WTC11 (cell line): Measurements from ENCODE around the gene MCF2L. TPM values are rescaled to one million over a fixed set of nuclear protein-coding genes. Genes with fewer than 3 reads are reported as not detected.

Experiments
- ATAC-seq: fragments of 200-7000 bp; cut with Tn5 transposase; 2 replicates; pipeline ENCODE4 v1.10.0; 2021; ENCODE audit warnings: mild to moderate bottlenecking, moderate library complexity
- CTCF ChIA-PET: fragments of 300-600 bp; sonication (Branson Sonifier 250); formaldehyde crosslinking; loops from one replicate; lab custom pipeline; 2021; ENCODE audit warnings: antibody characterized with exemption; lab: Charles Lee
- POLR2A ChIA-PET: fragments of 350-600 bp; sonication (Branson Sonifier 250); formaldehyde crosslinking; loops from one replicate; lab custom pipeline; 2021; ENCODE audit warnings: antibody characterized with exemption; lab: Charles Lee
- DNase-seq: peaks from one replicate; pipeline ENCODE4 v3.0.0; 2021; ENCODE audit warnings: low spot score
- H3K27ac Mint-ChIP-seq: 2 replicates; pipeline ENCODE4 v1.8.0; 2021; ENCODE audit warnings: mixed read lengths
- H3K27me3 Mint-ChIP-seq: 2 replicates; pipeline ENCODE4 v1.8.0; 2021; ENCODE audit warnings: low read depth, mild to moderate bottlenecking, moderate library complexity, mixed read lengths
- H3K36me3 Mint-ChIP-seq: 2 replicates; pipeline ENCODE4 v1.8.0; 2021; ENCODE audit warnings: mixed read lengths
- H3K4me1 Mint-ChIP-seq: 2 replicates; pipeline ENCODE4 v1.8.0; 2022; ENCODE audit warnings: mixed read lengths
- H3K4me3 Mint-ChIP-seq: 2 replicates; pipeline ENCODE4 v1.8.0; 2021; ENCODE audit warnings: mild to moderate bottlenecking, moderate library complexity, mixed read lengths
- H3K9me3 Mint-ChIP-seq: 2 replicates; pipeline ENCODE4 v1.8.0; 2021; ENCODE audit warnings: mixed read lengths
- AR ChIP-seq: fragments of 250-450 bp; sonication (Bioruptor Pico); IDR thresholded peaks from 2 replicates; pipeline ENCODE4 v1.9.0; 2021; ENCODE audit warnings: mild to moderate bottlenecking
- ATF2 ChIP-seq: sonication (generic); formaldehyde crosslinking; IDR thresholded peaks from 2 replicates; pipeline ENCODE4 v1.8.1; 2022; ENCODE audit warnings: low read depth, missing genetic modification reagents, borderline replicate concordance
- ATF6 ChIP-seq: sonication (generic); formaldehyde crosslinking; IDR thresholded peaks from 2 replicates; pipeline ENCODE4 v1.8.1; 2023; ENCODE audit warnings: mild to moderate bottlenecking, missing genetic modification reagents
- CTCF ChIP-seq: fragments of 200-600 bp; IDR thresholded peaks from 2 replicates; pipeline ENCODE4 v1.8.0; 2022; ENCODE audit warnings: antibody characterized with exemption
- E2F1 ChIP-seq: sonication (generic); formaldehyde crosslinking; IDR thresholded peaks from 2 replicates; pipeline ENCODE4 v1.8.0; 2022; ENCODE audit warnings: mild to moderate bottlenecking, missing genetic modification reagents
- ERG ChIP-seq: fragments of 250-450 bp; sonication (Bioruptor Pico); IDR thresholded peaks from 2 replicates; pipeline ENCODE4 v1.8.0; 2021; ENCODE audit warnings: mild to moderate bottlenecking
- GTF2I ChIP-seq: fragments of 250-450 bp; sonication (Bioruptor Pico); conservative IDR thresholded peaks from 2 replicates; pipeline ENCODE4 v1.4.0; 2021; ENCODE audit warnings: mild to moderate bottlenecking
- RELA ChIP-seq: sonication (generic); formaldehyde crosslinking; IDR thresholded peaks from 2 replicates; pipeline ENCODE4 v1.8.1; 2022; ENCODE audit warnings: missing genetic modification reagents, mild to moderate bottlenecking, borderline replicate concordance
- SOX15 ChIP-seq: fragments of 250-450 bp; sonication (Bioruptor Pico); IDR thresholded peaks from 2 replicates; pipeline ENCODE4 v1.9.0; 2021; ENCODE audit warnings: mild to moderate bottlenecking
- TCF7 ChIP-seq: sonication (generic); formaldehyde crosslinking; IDR thresholded peaks from 2 replicates; pipeline ENCODE4 v1.8.0; 2022; ENCODE audit warnings: mild to moderate bottlenecking, low read depth, missing genetic modification reagents, moderate library complexity
- ZNF121 ChIP-seq: sonication (generic); formaldehyde crosslinking; IDR thresholded peaks from 2 replicates; pipeline ENCODE4 v1.8.0; 2023; ENCODE audit warnings: missing genetic modification reagents
- ZNF396 ChIP-seq: fragments of 250-450 bp; sonication (Bioruptor Pico); IDR thresholded peaks from 2 replicates; pipeline ENCODE4 v1.8.0; 2021; ENCODE audit warnings: mild to moderate bottlenecking, moderate library complexity, borderline replicate concordance
- ZNF416 ChIP-seq: fragments of 250-450 bp; sonication (Bioruptor Pico); IDR thresholded peaks from 2 replicates; pipeline ENCODE4 v1.9.0; 2021; ENCODE audit warnings: mild to moderate bottlenecking, inconsistent platforms
- ZNF512 ChIP-seq: sonication (generic); formaldehyde crosslinking; IDR thresholded peaks from 2 replicates; pipeline ENCODE4 v1.8.1; 2022; ENCODE audit warnings: missing genetic modification reagents, borderline replicate concordance
- total RNA-seq: library from RNA; stranded (reverse); gene quantifications from 3 replicates; pipeline ENCODE4 v1.2.3, GENCODE V29; 2021

Gene MCF2L
- total RNA-seq, 1 experiment from 2014 or later: 34.8 TPM

GRCh38 chr13:113083022-113083373 lies 114.0 kb downstream of the MCF2L start:
- ChIA-PET CTCF (no interaction called here), POLR2A (no interaction called here)
- H3K27ac Mint-ChIP-seq: no peak overlapping the region
- H3K27me3 Mint-ChIP-seq: no peaks in the 10 kb centered on the region
- H3K4me1 Mint-ChIP-seq: no peaks in the 10 kb centered on the region
- peaks cover 6% of the 10 kb centered on the region for H3K36me3 Mint-ChIP-seq
- H3K9me3 Mint-ChIP-seq: no peaks in the 10 kb centered on the region
- TF ChIP-seq CTCF (no peak), ZNF416 (no peak), ATF6 (CRISPR knock-in tag) (no peak), E2F1 (CRISPR knock-in tag) (no peak), SOX15 (no peak), ATF2 (CRISPR knock-in tag) (no peak), RELA (CRISPR knock-in tag) (no peak), ZNF396 (CRISPR knock-in tag) (no peak), AR (CRISPR knock-in tag) (no peak), ZNF121 (CRISPR knock-in tag) (no peak), ZNF512 (CRISPR knock-in tag) (no peak), GTF2I (no peak), TCF7 (CRISPR knock-in tag) (no peak), ERG (CRISPR knock-in tag) (no peak)
- DNase-seq (no peak), ATAC-seq (no peak)
- no peak overlapping the region for H3K4me3 Mint-ChIP-seq
